Kidney (tissue), 14 donors: ENCODE measurements around the gene WDHD1. TPM values are rescaled to one million over a fixed set of nuclear protein-coding genes. Genes with fewer than 3 reads are reported as not detected.

Source experiments
- DNase-seq, 5 donors: peaks; one replicate each; pipeline ENCODE4 v3.0.0-alpha.2; 2013 to 2020
- FAIRE-seq: peaks from 2 replicates; lab custom pipeline; 2012; peaks lifted over from hg19 to GRCh38; lab: Jason Lieb, UNC
- H3K27ac ChIP-seq, 2 donors: one replicate each; pipeline ENCODE4 v1.7.0; 2013; ENCODE audit warnings: low read depth in 2 of 2, low read length in 2 of 2, inconsistent platforms in 1 of 2
- H3K27me3 ChIP-seq: one replicate; pipeline ENCODE4 v1.7.1; 2013; ENCODE audit warnings: low read length, inconsistent platforms; ENCODE audit not compliant: control insufficient read depth, insufficient read depth
- H3K36me3 ChIP-seq, 3 donors: one replicate each; pipeline versions ENCODE4 v1.7.0 to v1.7.1; 2013; ENCODE audit warnings: low read length in 3 of 3, control low read depth in 1 of 3, inconsistent platforms in 1 of 3; ENCODE audit not compliant: insufficient read depth in 3 of 3, control insufficient read depth in 2 of 3
- H3K4me1 ChIP-seq, 3 donors: one replicate each; pipeline versions ENCODE4 v1.7.0 to v1.7.1; 2013; ENCODE audit warnings: low read length in 3 of 3, inconsistent platforms in 1 of 3, low read depth in 1 of 3; ENCODE audit not compliant: control insufficient read depth in 2 of 3, insufficient read depth in 2 of 3
- H3K4me3 ChIP-seq, 3 donors: one replicate each; pipeline versions ENCODE4 v1.7.0 to v1.8.1; 2013; ENCODE audit warnings: low read length in 3 of 3, control low read depth in 1 of 3, inconsistent platforms in 1 of 3
- H3K9ac ChIP-seq, 3 donors: one replicate each; pipeline versions ENCODE4 v1.7.0 to v1.7.1; 2013; ENCODE audit warnings: low read length in 3 of 3, control low read depth in 1 of 3, inconsistent platforms in 1 of 3
- H3K9me3 ChIP-seq, 3 donors: one replicate each; pipeline versions ENCODE4 v1.7.0 to v1.7.1; 2013; ENCODE audit warnings: low read length in 3 of 3, control low read depth in 1 of 3, inconsistent platforms in 1 of 3; ENCODE audit not compliant: control insufficient read depth in 2 of 3, insufficient read depth in 1 of 3
- CTCF ChIP-seq: IDR thresholded peaks from 3 replicates; pipeline ENCODE4 v1.5.1; 2012; ENCODE audit warnings: mild to moderate bottlenecking, moderate library complexity, borderline replicate concordance; ENCODE audit not compliant: insufficient read depth; ENCODE audit errors: extremely low read depth
- intact Hi-C: fragments of 100-400 bp; cut with DNase I; formaldehyde crosslinking; loops from one replicate; pipeline ENCODE4 v1.11.1; 2022
- polyA plus RNA-seq: library from polyadenylated mRNA; stranded (reverse); fragments of 350-450 nt; fragmentation: Illumina TruSeq; extraction: RNeasy Lipid Tissue Mini Kit (QIAGEN cat#74804); gene quantifications from one replicate; pipeline ENCODE4 v1.2.3, GENCODE V29; 2014; ENCODE audit warnings: low read depth, low replicate concordance; ENCODE audit not compliant: insufficient read depth
- total RNA-seq: library from RNA; stranded (reverse); fragmentation: NEBNext Ultra II Directional; extraction: Animal tissue kit (Norgen Biotek cat#: 25700); gene quantifications from one replicate; pipeline ENCODE4 v1.2.1, GENCODE V29; 2021
- donor health status: control.
- donor health status: control.
- donor health status: control.
- donor health status: control.
- donor health status: control.
- donor health status: DM: yes; HTN: yes; CAD: no.
- donor health status: Normal renal cell carcinoma (clear cell type).

The WDHD1 gene
- total and polyA plus RNA-seq, 2 donors from 2014 or later = 1.8 to 3.3 TPM

- Histone ChIP-seq H3K9me3 (no peaks in the 10 kb centered on the region), H3K9ac (no peak overlapping the region), H3K27me3 (no peaks in the 10 kb centered on the region), H3K36me3 (no peaks in the 10 kb centered on the region), H3K4me3 (no peak overlapping the region), H3K27ac (no peak overlapping the region), H3K4me1 (peaks cover 5 to 15% (median 9%) of the 10 kb centered on the region in 3 donors)
- DNase-seq (no peak), FAIRE-seq (no peak)
- TF ChIP-seq CTCF = no peak
- intact Hi-C loops = no loop called here
Measured at GRCh38 chr14:55073856-55074255, 47.0 kb upstream of the WDHD1 start.

GRCh38 chr14:55071870-55072640 is 45.2 kb upstream of the WDHD1 start:
- DNase-seq (peak in 2 of 5 donors; percentile 66 to 70), FAIRE-seq (no peak)
- Histone ChIP-seq H3K4me3 (peak overlapping the region in 2 of 3 donors; percentile 10 to 26), H3K36me3 (no peaks in the 10 kb centered on the region), H3K9me3 (no peaks in the 10 kb centered on the region), H3K27me3 (no peaks in the 10 kb centered on the region), H3K9ac (peak overlapping the region in 2 of 3 donors; percentile 7 to 12), H3K27ac (peak overlapping the region; percentile 47 to 62), H3K4me1 (peaks cover 5 to 15% (median 9%) of the 10 kb centered on the region in 3 donors)
- TF ChIP-seq CTCF = no peak
- intact Hi-C loops = no loop called here

- no peak for FAIRE-seq
- Histone ChIP-seq H3K9ac (no peak overlapping the region), H3K27ac (no peak overlapping the region), H3K9me3 (no peaks in the 10 kb centered on the region), H3K27me3 (no peaks in the 10 kb centered on the region), H3K4me1 (peaks cover 5 to 15% (median 9%) of the 10 kb centered on the region in 3 donors), H3K36me3 (peaks cover 0 to 3% (median 0%) of the 10 kb centered on the region in 3 donors), H3K4me3 (no peak overlapping the region)
- intact Hi-C loops = no loop called here
- TF ChIP-seq CTCF = no peak
- no peak for DNase-seq
Measured at GRCh38 chr14:55070981-55071411, 44.1 kb upstream of the WDHD1 start.
